GM12878 (cell line): Measurements from ENCODE around the gene PRDM16. TPM values are rescaled to one million over a fixed set of nuclear protein-coding genes. Genes with fewer than 3 reads are reported as not detected.

Experiments
- ATAC-seq: fragments of 200-7000 bp; cut with Tn5 transposase; 3 replicates; pipeline ENCODE4 v1.9.1; 2020; ENCODE audit warnings: mild to moderate bottlenecking, moderate library complexity
- BruUV-seq: library from RNA; stranded (reverse); fragments of 400-500 nt; replicated peaks from 2 replicates; lab custom pipeline; 2021; lab: Mats Ljungman, UMichigan
- CTCF ChIA-PET: fragments of 300-600 bp; sonication (Branson Sonifier 250); formaldehyde crosslinking; extraction: SDS; loops from one replicate; lab custom pipeline; 2021; ENCODE audit warnings: inconsistent platforms; lab: Yijun Ruan, JAX
- POLR2A ChIA-PET: fragments of 350-600 bp; formaldehyde crosslinking; extraction: SDS; loops from one replicate; lab custom pipeline; 2021; ENCODE audit warnings: inconsistent platforms; lab: Charles Lee
- RAD21 ChIA-PET: fragments of 300-600 bp; sonication (Branson Sonifier 250); formaldehyde crosslinking; loops from one replicate; lab custom pipeline; 2023; ENCODE audit warnings: antibody characterized with exemption; ENCODE audit not compliant: unreplicated experiment; lab: Charles Lee
- SMC1A ChIA-PET: fragments of 300-600 bp; sonication (Branson Sonifier 250); formaldehyde crosslinking; loops from one replicate; lab custom pipeline; 2023; ENCODE audit not compliant: unreplicated experiment, uncharacterized antibody; lab: Charles Lee
- DNase-seq: peaks from one replicate; pipeline ENCODE4 v3.0.0-alpha.2; 2011; ENCODE audit warnings: low read depth, low spot score
- FAIRE-seq: peaks from 3 replicates; lab custom pipeline; 2011; peaks lifted over from hg19 to GRCh38; lab: Jason Lieb, UNC
- H2AFZ ChIP-seq: 2 replicates; pipeline ENCODE4 v1.6.0; 2011; ENCODE audit warnings: low read depth, low read length, control low read depth; ENCODE audit not compliant: control insufficient read depth
- H3K27ac ChIP-seq: 2 replicates; pipeline ENCODE4 v1.5.1; 2011; ENCODE audit warnings: control low read depth; ENCODE audit not compliant: control insufficient read depth, insufficient read depth
- H3K27me3 ChIP-seq, 2 experiments: replicated peaks in 1 of 2; 2 replicates each; pipeline versions ENCODE4 v1.6.0 to v1.6.1; 2011; ENCODE audit warnings: low read length in 1 of 2; ENCODE audit not compliant: control insufficient read depth in 2 of 2, insufficient read depth in 2 of 2
- H3K36me3 ChIP-seq, 2 experiments: 2 replicates each; pipeline ENCODE4 v1.5.1; 2011; ENCODE audit warnings: low read length in 1 of 2; ENCODE audit not compliant: control insufficient read depth in 2 of 2, insufficient read depth in 2 of 2
- H3K4me1 ChIP-seq: 2 replicates; pipeline ENCODE4 v1.6.1; 2011; ENCODE audit warnings: mild to moderate bottlenecking, low read length, moderate library complexity, mixed read lengths; ENCODE audit not compliant: control insufficient read depth, insufficient read depth
- H3K4me2 ChIP-seq: 2 replicates; pipeline ENCODE4 v1.6.0; 2011; ENCODE audit warnings: control low read depth; ENCODE audit not compliant: control insufficient read depth, insufficient read depth
- H3K4me3 ChIP-seq: fragments of 200-600 bp; sonication (generic); 2 replicates; pipeline ENCODE4 v1.5.1; 2016
- H3K79me2 ChIP-seq: 2 replicates; pipeline ENCODE4 v1.6.0; 2011; ENCODE audit warnings: low read length; ENCODE audit not compliant: control insufficient read depth, insufficient read depth
- H3K9ac ChIP-seq: 2 replicates; pipeline ENCODE4 v1.8.0; 2011; ENCODE audit warnings: low read length, control low read depth, mixed read lengths; ENCODE audit not compliant: control insufficient read depth, insufficient read depth
- H3K9me3 ChIP-seq: replicated peaks from 3 replicates; pipeline ENCODE4 v1.5.1; 2011; ENCODE audit warnings: mild to moderate bottlenecking, low read length; ENCODE audit not compliant: control insufficient read depth, insufficient read depth
- H4K20me1 ChIP-seq: 2 replicates; pipeline ENCODE4 v1.6.0; 2011; ENCODE audit not compliant: control insufficient read depth, insufficient read depth
- BACH1 ChIP-seq: fragments of 450-650 bp; IDR thresholded peaks from 2 replicates; pipeline ENCODE4 v1.6.1; 2017; ENCODE audit warnings: mild to moderate bottlenecking, borderline replicate concordance
- CHD1 ChIP-seq: IDR thresholded peaks from 2 replicates; pipeline ENCODE4 v1.6.1; 2012; ENCODE audit warnings: low read depth, low read length, improper control_type of control experiment
- E2F4 ChIP-seq: IDR thresholded peaks from 2 replicates; pipeline ENCODE4 v1.6.1; 2012; ENCODE audit warnings: low read depth, low read length, improper control_type of control experiment
- GABPA ChIP-seq: IDR thresholded peaks from 2 replicates; pipeline ENCODE4 v1.6.1; 2014; ENCODE audit warnings: antibody characterized with exemption, low read depth, mild to moderate bottlenecking, inconsistent platforms
- IRF4 ChIP-seq: IDR thresholded peaks from 2 replicates; pipeline ENCODE4 v1.6.1; 2011; ENCODE audit warnings: low read depth, low read length
- JUNB ChIP-seq: IDR thresholded peaks from 2 replicates; pipeline ENCODE4 v1.6.1; 2016; ENCODE audit warnings: antibody characterized with exemption, mild to moderate bottlenecking
- KLF5 ChIP-seq: fragments of 450-650 bp; IDR thresholded peaks from 2 replicates; pipeline ENCODE4 v1.6.1; 2014; ENCODE audit warnings: mild to moderate bottlenecking; ENCODE audit not compliant: partially characterized antibody
- STAT3 ChIP-seq: IDR thresholded peaks from 2 replicates; pipeline ENCODE4 v1.6.1; 2011; ENCODE audit warnings: low read depth, low read length, improper control_type of control experiment
- TCF3 ChIP-seq: IDR thresholded peaks from 2 replicates; pipeline ENCODE4 v1.6.1; 2012; ENCODE audit warnings: low read depth, mild to moderate bottlenecking, low read length, borderline replicate concordance; ENCODE audit not compliant: insufficient read depth
- ZBED1 ChIP-seq: IDR thresholded peaks from 2 replicates; pipeline ENCODE4 v1.6.1; 2016; ENCODE audit warnings: borderline replicate concordance
- ZSCAN29 ChIP-seq: fragments of 450-650 bp; IDR thresholded peaks from 2 replicates; pipeline ENCODE4 v1.6.1; 2017; ENCODE audit warnings: mild to moderate bottlenecking, moderate library complexity
- WGBS: methylation state at CpG from one replicate; pipeline ENCODE4 v1.1.6; 2016; ENCODE audit warnings: low lambda C conversion rate; ENCODE audit not compliant: insufficient replicate concordance, insufficient coverage; ENCODE audit errors: missing lambda C conversion rate; 5-methylcytosine and 5-hydroxymethylcytosine counted together
- in situ Hi-C: fragments of 300-500 bp; cut with MboI; formaldehyde crosslinking; loops from 9 replicates; pipeline ENCODE4 v1.14.3; 2018; ENCODE audit warnings: mixed read lengths
- intact Hi-C: fragments of 100-400 bp; cut with micrococcal nuclease; formaldehyde crosslinking; loops from one replicate; pipeline ENCODE4 v1.14.2; 2022; ENCODE audit not compliant: unreplicated experiment
- polyA plus RNA-seq, 11 experiments: library from polyadenylated mRNA; depleted of rRNA in 4 of 11; unstranded in 6 of 11; stranded (reverse) in 5 of 11; fragments of >200 nt; fragmentation: Nextera tagmentation in 4 of 11; fragmentation: Illumina TruSeq in 1 of 11; extraction: Ambion mirVana in 4 of 11; extraction: Trizol in 1 of 11; gene quantifications; 1 replicate in 1 of 11; 2 replicates in 10 of 11; pipeline versions ENCODE4 v1.2.1 to v1.2.3, GENCODE V29; 2011 to 2016; ENCODE audit warnings: inconsistent platforms in 2 of 11, missing spikeins in 2 of 11, low read depth in 1 of 11
- total RNA-seq, 4 experiments: library from RNA; depleted of rRNA in 3 of 4; stranded (reverse); fragments of >200 nt in 3 of 4; fragmentation: Illumina TruSeq in 1 of 4; extraction: Trizol in 1 of 4; gene quantifications; 2 replicates each; pipeline versions ENCODE4 v1.2.1 to v1.2.3, GENCODE V29; 2013 to 2021

The PRDM16 gene
- total and polyA plus RNA-seq, 10 of the 15 experiments (the other 5 are each of a cell fraction or from before 2014, with no cell fraction given) = 0.03 TPM; not detected in 9

- Histone ChIP-seq H2AFZ (no peak overlapping the region), H3K4me3 (no peak overlapping the region), H3K4me1 (no peaks in the 10 kb centered on the region), H3K9ac (no peak overlapping the region), H3K9me3 (no peaks in the 10 kb centered on the region; the same call in 2 of the 3 replicates), H3K36me3 (no peaks in the 10 kb centered on the region), H3K79me2 (no peaks in the 10 kb centered on the region), H4K20me1 (no peaks in the 10 kb centered on the region), H3K27me3 (no peaks in the 10 kb centered on the region), H3K4me2 (no peak overlapping the region), H3K27ac (no peak overlapping the region)
- ATAC-seq (no peak), DNase-seq (no peak), FAIRE-seq (no peak)
- ChIA-PET POLR2A (no interaction called here), RAD21 (no interaction called here), CTCF (no interaction called here), SMC1A (no interaction called here)
- intact Hi-C loops (no loop called here), in situ Hi-C loops (no loop called here)
- no peak for TF ChIP-seq TCF3
- no peak for TF ChIP-seq ZBED1
- TF ChIP-seq ZSCAN29 = no peak
- TF ChIP-seq BACH1 = no peak
- no peak for TF ChIP-seq GABPA
- no peak for TF ChIP-seq KLF5
- TF ChIP-seq IRF4 = no peak
- no peak for TF ChIP-seq JUNB
- no peak for TF ChIP-seq CHD1
- TF ChIP-seq STAT3 = no peak
- TF ChIP-seq E2F4 = no peak
- BruUV-seq = no TSS peak
- 0% methylated on average over 8 of the region's 8 CpGs for WGBS
Observed at GRCh38 chr1:3159996-3160395, 91.0 kb downstream of the PRDM16 start.
